H1 (cell line): Measurements from ENCODE around the gene NKD2. TPM values are rescaled to one million over a fixed set of nuclear protein-coding genes. Genes with fewer than 3 reads are reported as not detected.
"Not testable (repeated sequence)": the region's sequence is repeated elsewhere in the genome, so short reads cannot be mapped to it uniquely, and the experiment has no call there.

Experiments used
- CTCF ChIA-PET: fragments of 300-600 bp; sonication (Branson Sonifier 250); formaldehyde crosslinking; loops from one replicate; lab custom pipeline; 2021; ENCODE audit not compliant: partially characterized antibody; lab: Charles Lee
- POLR2A ChIA-PET: fragments of 300-600 bp; sonication (Branson Sonifier 250); formaldehyde crosslinking; loops from one replicate; lab custom pipeline; 2021; ENCODE audit warnings: inconsistent platforms; ENCODE audit not compliant: partially characterized antibody; lab: Charles Lee
- DNase-seq, 2 experiments: peaks; one replicate each; pipeline versions ENCODE4 v3.0.0 to v3.0.0-alpha.2; 2010 to 2022; ENCODE audit warnings: low spot score in 2 of 2, low read depth in 1 of 2, mixed read lengths in 1 of 2
- FAIRE-seq: peaks from 2 replicates; lab custom pipeline; 2011; peaks lifted over from hg19 to GRCh38; lab: Jason Lieb, UNC
- H2AFZ ChIP-seq: 2 replicates; pipeline ENCODE4 v1.8.1; 2012; ENCODE audit warnings: low read length, inconsistent platforms
- H2AK5ac ChIP-seq: 2 replicates; pipeline ENCODE4 v1.6.1; 2013; ENCODE audit warnings: low read depth, low read length
- H2BK120ac ChIP-seq: replicated peaks from 2 replicates; pipeline ENCODE3; 2013; ENCODE audit warnings: low read depth, low read length, inconsistent platforms
- H2BK12ac ChIP-seq: 2 replicates; pipeline ENCODE4 v1.6.1; 2013; ENCODE audit warnings: low read depth, low read length
- H2BK15ac ChIP-seq: 2 replicates; pipeline ENCODE4 v1.6.1; 2013; ENCODE audit warnings: low read length
- H2BK20ac ChIP-seq: 2 replicates; pipeline ENCODE4 v1.6.1; 2013; ENCODE audit warnings: low read length
- H2BK5ac ChIP-seq: 2 replicates; pipeline ENCODE4 v1.6.1; 2013; ENCODE audit warnings: low read depth, low read length
- H3K14ac ChIP-seq: 2 replicates; pipeline ENCODE4 v1.6.1; 2013; ENCODE audit warnings: inconsistent platforms; ENCODE audit not compliant: insufficient read length
- H3K18ac ChIP-seq: 2 replicates; pipeline ENCODE4 v1.6.1; 2013; ENCODE audit warnings: low read length; ENCODE audit errors: extremely low read depth
- H3K23ac ChIP-seq: 2 replicates; pipeline ENCODE4 v1.6.1; 2013; ENCODE audit warnings: inconsistent platforms; ENCODE audit not compliant: insufficient read length
- H3K23me2 ChIP-seq: 2 replicates; pipeline ENCODE4 v1.6.1; 2013; ENCODE audit warnings: low read depth, low read length
- H3K27ac ChIP-seq: 2 replicates; pipeline ENCODE4 v1.6.1; 2011; ENCODE audit warnings: low read depth, low read length, inconsistent platforms
- H3K27me3 ChIP-seq, 4 experiments: replicated peaks in 1 of 4; 1 replicate in 1 of 4; 2 replicates in 3 of 4; pipeline versions ENCODE4 v1.6.1 to v1.8.1; 2011 to 2013; ENCODE audit warnings: low read length in 3 of 4, mild to moderate bottlenecking in 3 of 4, inconsistent platforms in 2 of 4, mixed read lengths in 2 of 4, moderate library complexity in 1 of 4; ENCODE audit not compliant: control insufficient read depth in 3 of 4, insufficient read depth in 3 of 4; ENCODE audit errors: extremely low read depth in 1 of 4
- H3K36me3 ChIP-seq, 4 experiments: 2 replicates each; pipeline versions ENCODE4 v1.6.1 to v1.8.1; 2011 to 2013; ENCODE audit warnings: mild to moderate bottlenecking in 4 of 4, low read length in 3 of 4, moderate library complexity in 2 of 4, control low read depth in 1 of 4, inconsistent platforms in 1 of 4; ENCODE audit not compliant: insufficient read depth in 4 of 4, control insufficient read depth in 2 of 4
- H3K4ac ChIP-seq: replicated peaks from 2 replicates; pipeline ENCODE3; 2013; ENCODE audit warnings: low read length, low read depth, mixed read lengths, inconsistent platforms; ENCODE audit not compliant: insufficient read length
- H3K4me1 ChIP-seq, 4 experiments: replicated peaks in 1 of 4; 1 replicate in 1 of 4; 2 replicates in 3 of 4; pipeline versions ENCODE4 v1.6.1 to v1.8.1; 2011 to 2013; ENCODE audit warnings: low read length in 3 of 4, inconsistent platforms in 2 of 4, mixed read lengths in 1 of 4; ENCODE audit not compliant: insufficient read depth in 4 of 4, control insufficient read depth in 3 of 4
- H3K4me2 ChIP-seq, 2 experiments: 2 replicates each; pipeline versions ENCODE4 v1.6.1 to v1.8.1; 2011 to 2013; ENCODE audit warnings: low read depth in 2 of 2, low read length in 2 of 2, control low read depth in 1 of 2, inconsistent platforms in 1 of 2, mild to moderate bottlenecking in 1 of 2; ENCODE audit not compliant: insufficient read depth in 1 of 2
- H3K4me3 ChIP-seq, 4 experiments: fragments of 200-600, 300-600 bp in 1 of 4; sonication (generic), shearing (Covaris generic), sonication (Bioruptor Twin) in 1 of 4; 2 replicates each; pipeline versions ENCODE4 v1.5.1 to v1.8.1; 2011 to 2016; ENCODE audit warnings: low read length in 4 of 4, low read depth in 3 of 4, control low read depth in 2 of 4, inconsistent platforms in 2 of 4, mild to moderate bottlenecking in 2 of 4, mixed read lengths in 1 of 4, moderate library complexity in 1 of 4; ENCODE audit not compliant: insufficient read depth in 2 of 4; ENCODE audit errors: extremely low read depth in 1 of 4
- H3K56ac ChIP-seq: replicated peaks from 2 replicates; pipeline ENCODE3; 2013; ENCODE audit warnings: low read depth, mild to moderate bottlenecking, mixed read lengths, low read length, inconsistent platforms; ENCODE audit not compliant: insufficient read length
- H3K79me1 ChIP-seq: 2 replicates; pipeline ENCODE4 v1.6.1; 2013; ENCODE audit warnings: low read depth, low read length, control low read depth
- H3K79me2 ChIP-seq, 2 experiments: 2 replicates each; pipeline versions ENCODE4 v1.6.1 to v1.8.1; 2012 to 2013; ENCODE audit warnings: low read length in 2 of 2, mild to moderate bottlenecking in 2 of 2, inconsistent platforms in 1 of 2; ENCODE audit not compliant: insufficient read depth in 2 of 2, control insufficient read depth in 1 of 2
- H3K9ac ChIP-seq, 4 experiments: replicated peaks in 1 of 4; 1 replicate in 1 of 4; 2 replicates in 3 of 4; pipeline versions ENCODE4 v1.6.1 to v1.8.1; 2011 to 2013; ENCODE audit warnings: low read depth in 3 of 4, low read length in 3 of 4, control low read depth in 2 of 4, mild to moderate bottlenecking in 2 of 4, moderate library complexity in 2 of 4, inconsistent platforms in 1 of 4; ENCODE audit errors: extremely low read depth in 1 of 4
- H3K9me3 ChIP-seq, 2 experiments: 2 replicates each; pipeline versions ENCODE4 v1.6.1 to v1.8.1; 2012 to 2013; ENCODE audit warnings: mild to moderate bottlenecking in 2 of 2, moderate library complexity in 2 of 2, control low read depth in 1 of 2, inconsistent platforms in 1 of 2, low read depth in 1 of 2, low read length in 1 of 2, mixed read lengths in 1 of 2; ENCODE audit not compliant: insufficient read depth in 2 of 2
- H4K20me1 ChIP-seq, 2 experiments: replicated peaks in 1 of 2; 2 replicates each; pipeline versions ENCODE3 to v1.8.1; 2011 to 2013; ENCODE audit warnings: inconsistent platforms in 2 of 2, low read length in 2 of 2, mild to moderate bottlenecking in 1 of 2; ENCODE audit not compliant: insufficient read depth in 2 of 2, control insufficient read depth in 1 of 2
- H4K5ac ChIP-seq: 2 replicates; pipeline ENCODE4 v1.6.1; 2013; ENCODE audit warnings: low read length, low read depth, mixed read lengths, inconsistent platforms; ENCODE audit not compliant: insufficient read length
- H4K8ac ChIP-seq: 2 replicates; pipeline ENCODE4 v1.8.0; 2013; ENCODE audit warnings: mild to moderate bottlenecking, moderate library complexity, low read length, inconsistent platforms; ENCODE audit not compliant: insufficient read depth; ENCODE audit errors: extremely low read depth
- H4K91ac ChIP-seq: replicated peaks from 2 replicates; pipeline ENCODE3; 2013; ENCODE audit warnings: low read length, mixed read lengths, inconsistent platforms; ENCODE audit not compliant: insufficient read length
- WGBS, 2 experiments: shearing (Covaris generic) in 1 of 2; methylation state at CpG; one replicate each; pipeline versions ENCODE4 v1.1.6 to v1.1.7; 2013 to 2015; ENCODE audit warnings: low lambda C conversion rate in 2 of 2, mixed read lengths in 2 of 2, inconsistent platforms in 1 of 2, low coverage in 1 of 2, missing lambda C conversion rate in 1 of 2; ENCODE audit not compliant: insufficient replicate concordance in 2 of 2, insufficient coverage in 1 of 2, insufficient read length in 1 of 2; ENCODE audit errors: extremely low coverage in 1 of 2, missing lambda C conversion rate in 1 of 2; 5-methylcytosine and 5-hydroxymethylcytosine counted together
- polyA plus RNA-seq, 7 experiments: library from polyadenylated mRNA; depleted of rRNA in 3 of 7; stranded (reverse) in 5 of 7; unstranded in 2 of 7; fragments of >200 nt in 5 of 7; fragments of 200-250 nt in 2 of 7; gene quantifications; 1 replicate in 5 of 7; 2 replicates in 1 of 7; 4 replicates in 1 of 7; pipeline versions ENCODE4 v1.2.1 to v1.2.3, GENCODE V29; 2011 to 2013; ENCODE audit warnings: missing spikeins in 2 of 7, mixed read lengths in 2 of 7
- total RNA-seq: library from RNA; stranded (reverse); fragmentation: NEBNext Ultra II Directional; extraction: Animal tissue kit (Norgen Biotek cat#: 25700); gene quantifications from 2 replicates; pipeline ENCODE4 v1.2.1, GENCODE V29; 2021

Gene NKD2
- total and polyA plus RNA-seq, 2 of the 8 experiments (the other 6 are each of a cell fraction or from before 2014, with no cell fraction given) = 5.5 to 7.9 TPM

- not testable (repeated sequence) for H4K20me1 ChIP-seq, H4K8ac ChIP-seq, H2BK120ac ChIP-seq, H3K56ac ChIP-seq, H3K79me1 ChIP-seq, H3K79me2 ChIP-seq, H3K9ac ChIP-seq, H3K23ac ChIP-seq, H2BK12ac ChIP-seq, H3K9me3 ChIP-seq, H4K5ac ChIP-seq, H2BK5ac ChIP-seq, H3K4me3 ChIP-seq, FAIRE-seq, H3K27ac ChIP-seq, H3K27me3 ChIP-seq, H4K91ac ChIP-seq, H2AK5ac ChIP-seq, H3K36me3 ChIP-seq, H3K4me1 ChIP-seq, H2BK20ac ChIP-seq, H2AFZ ChIP-seq, H3K4me2 ChIP-seq, H3K18ac ChIP-seq, H3K14ac ChIP-seq, DNase-seq, H3K4ac ChIP-seq, H2BK15ac ChIP-seq, H3K23me2 ChIP-seq
- ChIA-PET CTCF (interaction anchor here (0.8 to 2.3 kb wide), 2 partner anchors 13 to 35 kb away, joined by 3 to 6 read pairs; no protein-coding TSS in a partner anchor), POLR2A (interaction anchor here (0.6 kb wide), 1 partner anchor 168 kb away, joined by 3 read pairs; no protein-coding TSS in a partner anchor)
- WGBS, 2 experiments = 96% methylated on average over 2 of the region's 2 CpGs; no CpG with 5 or more reads in 1 of the 2 experiments
Measured at GRCh38 chr5:972575-972974, 36.0 kb upstream of the NKD2 start.
